ENCODE data around the gene TMEM163. TPM values are rescaled to one million over a fixed set of nuclear protein-coding genes. Genes with fewer than 3 reads are reported as not detected.

The TMEM163 gene
- total and polyA plus RNA-seq, 9 donors = 0.24 to 3.6 (median 1.5) TPM

DNA sequence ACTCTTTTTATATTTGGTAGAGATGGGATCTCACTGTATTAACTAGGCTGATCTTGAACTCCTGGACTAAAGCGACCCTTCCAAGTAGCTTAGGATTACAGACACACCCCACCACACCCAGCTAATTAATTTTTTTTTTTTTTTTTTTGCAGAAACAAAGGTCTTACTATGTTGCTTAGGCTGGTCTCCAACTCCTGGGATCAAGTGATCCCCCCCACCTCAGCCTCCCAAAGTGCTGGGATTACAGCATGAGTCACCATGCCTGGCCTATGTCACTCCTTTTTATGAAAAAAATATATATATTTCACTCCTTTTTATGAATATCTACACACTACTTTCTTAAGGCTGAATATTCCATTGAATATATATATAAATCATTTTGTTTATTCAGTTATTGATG, 302.2 kb downstream of the TMEM163 start:
- no peak overlapping the region for H3K27ac ChIP-seq
- H3K36me3 ChIP-seq = no peaks in the 10 kb centered on the region
- intact Hi-C loops (cut with DNase I) = loop anchor here in 1 of 4 donors (10.0 kb wide), 1 partner anchor 302 kb away; no protein-coding TSS in a partner anchor
- H3K27me3 ChIP-seq = no peaks in the 10 kb centered on the region
- WGBS, 3 donors = 90 to 100% (median 98%) methylated on average over 1 of the region's 1 CpG
- no peaks in the 10 kb centered on the region for H3K4me1 ChIP-seq (ENCODE audit: insufficient read depth)
- H3K9me3 ChIP-seq = no peaks in the 10 kb centered on the region
- no peak for DNase-seq
- TF ChIP-seq EP300 (IDR thresholded peaks at IDR 0.05) (no peak), POLR2A (IDR thresholded peaks at IDR 0.05) (no peak)
- TF ChIP-seq, protein P1, sequence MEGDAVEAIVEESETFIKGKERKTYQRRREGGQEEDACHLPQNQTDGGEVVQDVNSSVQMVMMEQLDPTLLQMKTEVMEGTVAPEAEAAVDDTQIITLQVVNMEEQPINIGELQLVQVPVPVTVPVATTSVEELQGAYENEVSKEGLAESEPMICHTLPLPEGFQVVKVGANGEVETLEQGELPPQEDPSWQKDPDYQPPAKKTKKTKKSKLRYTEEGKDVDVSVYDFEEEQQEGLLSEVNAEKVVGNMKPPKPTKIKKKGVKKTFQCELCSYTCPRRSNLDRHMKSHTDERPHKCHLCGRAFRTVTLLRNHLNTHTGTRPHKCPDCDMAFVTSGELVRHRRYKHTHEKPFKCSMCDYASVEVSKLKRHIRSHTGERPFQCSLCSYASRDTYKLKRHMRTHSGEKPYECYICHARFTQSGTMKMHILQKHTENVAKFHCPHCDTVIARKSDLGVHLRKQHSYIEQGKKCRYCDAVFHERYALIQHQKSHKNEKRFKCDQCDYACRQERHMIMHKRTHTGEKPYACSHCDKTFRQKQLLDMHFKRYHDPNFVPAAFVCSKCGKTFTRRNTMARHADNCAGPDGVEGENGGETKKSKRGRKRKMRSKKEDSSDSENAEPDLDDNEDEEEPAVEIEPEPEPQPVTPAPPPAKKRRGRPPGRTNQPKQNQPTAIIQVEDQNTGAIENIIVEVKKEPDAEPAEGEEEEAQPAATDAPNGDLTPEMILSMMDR (IDR thresholded peaks at IDR 0.05) = no peak
- no peak overlapping the region for H3K4me3 ChIP-seq

DNA sequence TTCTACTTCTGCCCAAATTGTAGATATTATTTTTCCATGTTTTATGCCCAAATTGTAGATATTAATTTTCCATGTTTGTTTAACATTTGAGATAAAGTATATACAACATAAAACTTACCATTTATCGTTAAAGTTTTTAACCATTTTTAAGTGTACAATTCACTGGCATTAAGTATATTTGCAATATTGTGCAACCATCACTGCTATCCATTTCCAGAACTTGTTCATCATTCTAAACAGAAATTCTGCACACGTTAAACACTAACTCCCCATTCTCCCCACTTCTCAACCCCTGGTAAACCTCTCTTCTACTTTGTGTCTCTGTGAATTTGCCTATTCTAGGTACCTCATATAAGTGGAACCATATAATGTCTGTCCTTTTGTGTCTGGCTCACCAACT, 302.8 kb downstream of the TMEM163 start:
- 91 to 93% (median 93%) methylated on average over 2 of the region's 2 CpGs for WGBS, 3 donors
- Histone ChIP-seq H3K4me3 (no peak overlapping the region), H3K27ac (no peak overlapping the region), H3K36me3 (no peaks in the 10 kb centered on the region), H3K4me1 (ENCODE audit: insufficient read depth) (no peaks in the 10 kb centered on the region), H3K27me3 (no peaks in the 10 kb centered on the region), H3K9me3 (no peaks in the 10 kb centered on the region)
- TF ChIP-seq, protein P1 (IDR thresholded peaks at IDR 0.05) = no peak
- TF ChIP-seq EP300 (IDR thresholded peaks at IDR 0.05) = no peak
- TF ChIP-seq POLR2A (IDR thresholded peaks at IDR 0.05) = no peak
- intact Hi-C loops (cut with DNase I) = loop anchor here in 1 of 4 donors (10.0 kb wide), 1 partner anchor 301 kb away; no protein-coding TSS in a partner anchor
- DNase-seq = no peak

DNA sequence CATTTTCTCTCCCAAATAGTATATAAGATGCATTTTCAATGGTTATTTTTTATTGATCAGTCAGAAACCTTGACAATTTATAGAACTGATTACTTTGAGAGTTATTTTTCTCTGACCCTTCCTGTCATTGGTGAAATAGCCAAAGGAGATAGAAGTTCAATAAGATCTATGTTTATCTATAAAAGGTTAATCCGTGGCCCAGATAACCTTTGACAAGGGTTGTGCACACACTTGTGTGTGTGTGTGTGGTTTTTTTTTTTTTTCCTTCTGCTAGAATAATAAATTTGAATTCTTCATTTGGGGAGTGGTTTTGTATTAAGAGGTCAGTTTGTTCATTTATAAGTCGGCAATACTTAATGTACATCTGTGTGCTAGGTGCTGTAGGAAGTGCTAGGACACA, 304.9 kb downstream of the TMEM163 start:
- Histone ChIP-seq H3K9me3 (no peaks in the 10 kb centered on the region), H3K4me1 (ENCODE audit: insufficient read depth) (no peaks in the 10 kb centered on the region), H3K36me3 (no peaks in the 10 kb centered on the region), H3K27me3 (no peaks in the 10 kb centered on the region), H3K4me3 (no peak overlapping the region), H3K27ac (no peak overlapping the region)
- intact Hi-C loops (cut with DNase I) = loop anchor here in 3 of 4 donors (5.0 to 10.0 kb wide), 3 partner anchors 292 to 299 kb away; no protein-coding TSS in a partner anchor
- 61 to 88% (median 87%) methylated on average over 2 of the region's 2 CpGs for WGBS, 3 donors
- TF ChIP-seq, protein P1 (IDR thresholded peaks at IDR 0.05) = no peak
- TF ChIP-seq POLR2A (IDR thresholded peaks at IDR 0.05) (no peak), EP300 (IDR thresholded peaks at IDR 0.05) (no peak)
- no peak for DNase-seq

DNA sequence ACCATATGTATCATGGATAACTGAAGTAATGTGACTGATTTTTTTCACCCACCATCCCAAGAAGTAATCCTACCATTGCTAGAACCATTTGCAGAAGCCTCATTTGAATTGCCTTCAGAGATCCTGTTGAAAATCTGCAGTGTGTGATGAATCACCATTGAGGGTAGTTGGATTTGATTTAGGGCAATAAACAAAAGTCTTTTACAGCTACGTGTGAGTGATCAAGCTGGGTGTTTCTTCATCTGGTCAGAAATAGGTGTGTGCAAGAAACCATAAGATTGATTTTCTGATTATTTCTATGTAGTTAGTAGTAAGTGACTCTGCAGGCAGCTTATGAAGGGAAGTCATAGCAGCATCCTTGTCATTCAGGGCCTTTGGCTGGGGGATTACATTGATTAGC, 305.4 kb downstream of the TMEM163 start:
- no peak for DNase-seq
- Histone ChIP-seq H3K27me3 (no peaks in the 10 kb centered on the region), H3K36me3 (no peaks in the 10 kb centered on the region), H3K4me3 (no peak overlapping the region), H3K27ac (no peak overlapping the region), H3K4me1 (ENCODE audit: insufficient read depth) (no peaks in the 10 kb centered on the region), H3K9me3 (no peaks in the 10 kb centered on the region)
- intact Hi-C loops (cut with DNase I) = loop anchor here in 3 of 4 donors (5.0 to 10.0 kb wide), 3 partner anchors 291 to 299 kb away; no protein-coding TSS in a partner anchor
- 66 to 90% (median 85%) methylated on average over 1 of the region's 1 CpG for WGBS, 3 donors
- no peak for TF ChIP-seq POLR2A (IDR thresholded peaks at IDR 0.05)

DNA sequence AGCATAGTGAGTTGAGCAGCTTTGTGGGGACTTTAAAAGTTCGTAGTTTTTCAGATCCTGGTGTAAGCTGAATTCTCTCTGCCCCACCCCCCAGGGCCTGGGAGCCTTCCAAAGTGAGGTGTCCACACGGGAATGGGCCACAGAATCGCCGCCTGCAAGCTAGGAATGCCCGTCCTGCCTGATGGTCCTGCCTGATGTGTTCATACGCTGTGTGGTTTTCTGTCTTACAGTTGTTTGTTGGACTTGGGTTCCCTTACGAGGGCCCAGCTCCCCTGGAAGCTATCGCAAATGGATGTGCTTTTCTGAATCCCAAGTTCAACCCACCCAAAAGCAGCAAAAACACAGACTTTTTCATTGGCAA, 306.2 kb downstream of the TMEM163 start:
- 89 to 92% (median 91%) methylated on average over 8 of the region's 8 CpGs for WGBS, 3 donors
- TF ChIP-seq, protein P1 (IDR thresholded peaks at IDR 0.05) = no peak
- no peak for TF ChIP-seq POLR2A (IDR thresholded peaks at IDR 0.05)
- TF ChIP-seq EP300 (IDR thresholded peaks at IDR 0.05) = no peak
- no peaks in the 10 kb centered on the region for H3K27me3 ChIP-seq
- no peak overlapping the region for H3K4me3 ChIP-seq
- H3K36me3 ChIP-seq = no peaks in the 10 kb centered on the region
- no peak overlapping the region for H3K27ac ChIP-seq
- intact Hi-C loops (cut with DNase I) = loop anchor here in 3 of 4 donors (5.0 to 10.0 kb wide), 3 partner anchors 290 to 298 kb away; no protein-coding TSS in a partner anchor
- H3K9me3 ChIP-seq = no peaks in the 10 kb centered on the region
- no peaks in the 10 kb centered on the region for H3K4me1 ChIP-seq (ENCODE audit: insufficient read depth)
- DNase-seq = no peak
